CD8-positive, alpha-beta memory T cell (primary cell): ENCODE results near the gene ZNF598. TPM values are rescaled to one million over a fixed set of nuclear protein-coding genes. Genes with fewer than 3 reads are reported as not detected.

Source experiments
- CTCF ChIA-PET: fragments of 350-600 bp; sonication (Branson Sonifier 250); formaldehyde crosslinking; loops from one replicate; lab custom pipeline; 2021; ENCODE audit warnings: antibody characterized with exemption; lab: Charles Lee
- POLR2A ChIA-PET: fragments of 350-600 bp; sonication (Branson Sonifier 250); formaldehyde crosslinking; loops from one replicate; lab custom pipeline; 2021; ENCODE audit warnings: antibody characterized with exemption; lab: Charles Lee
- DNase-seq, 5 donors: peaks; one replicate each; pipeline versions ENCODE4 v3.0.0 to v3.0.0-alpha.2; 2020 to 2022; ENCODE audit warnings: mixed read lengths in 1 of 5
- H3K27ac ChIP-seq: one replicate; pipeline ENCODE4 v1.7.0; 2013; ENCODE audit warnings: low read depth, mild to moderate bottlenecking, low read length, moderate library complexity
- H3K27me3 ChIP-seq: 2 replicates; pipeline ENCODE4 v1.7.0; 2013; ENCODE audit warnings: low read length, mild to moderate bottlenecking; ENCODE audit not compliant: insufficient read depth, poor library complexity, severe bottlenecking
- H3K36me3 ChIP-seq: 2 replicates; pipeline ENCODE4 v1.7.0; 2013; ENCODE audit warnings: mild to moderate bottlenecking, low read length, moderate library complexity; ENCODE audit not compliant: insufficient read depth
- H3K4me1 ChIP-seq: 2 replicates; pipeline ENCODE4 v1.7.0; 2013; ENCODE audit warnings: mild to moderate bottlenecking, low read length, moderate library complexity; ENCODE audit not compliant: insufficient read depth
- H3K4me3 ChIP-seq: 2 replicates; pipeline ENCODE4 v1.7.0; 2013; ENCODE audit warnings: mild to moderate bottlenecking, low read length
- H3K9me3 ChIP-seq: 2 replicates; pipeline ENCODE4 v1.7.0; 2013; ENCODE audit warnings: mild to moderate bottlenecking, low read length
- H3K27ac Mint-ChIP-seq, 8 donors: one replicate each; pipeline ENCODE4 v1.8.0; 2020 to 2021; ENCODE audit warnings: mixed read lengths in 8 of 8, mild to moderate bottlenecking in 6 of 8, inconsistent platforms in 3 of 8, moderate library complexity in 3 of 8
- H3K27me3 Mint-ChIP-seq, 2 donors: one replicate each; pipeline ENCODE4 v1.8.0; 2020 to 2021; ENCODE audit warnings: mixed read lengths in 2 of 2, mild to moderate bottlenecking in 1 of 2, moderate library complexity in 1 of 2
- H3K36me3 Mint-ChIP-seq, 3 donors: one replicate each; pipeline ENCODE4 v1.8.0; 2020 to 2021; ENCODE audit warnings: mixed read lengths in 3 of 3, inconsistent platforms in 1 of 3, mild to moderate bottlenecking in 1 of 3
- H3K4me1 Mint-ChIP-seq, 3 donors: one replicate each; pipeline ENCODE4 v1.8.0; 2020 to 2021; ENCODE audit warnings: mixed read lengths in 3 of 3, inconsistent platforms in 1 of 3, mild to moderate bottlenecking in 1 of 3
- H3K4me3 Mint-ChIP-seq, 7 donors: one replicate each; pipeline ENCODE4 v1.8.0; 2020 to 2021; ENCODE audit warnings: mixed read lengths in 7 of 7, mild to moderate bottlenecking in 6 of 7, moderate library complexity in 4 of 7, inconsistent platforms in 2 of 7
- H3K9me3 Mint-ChIP-seq, 5 donors: one replicate each; pipeline ENCODE4 v1.8.0; 2020 to 2022; ENCODE audit warnings: mixed read lengths in 5 of 5, mild to moderate bottlenecking in 3 of 5, moderate library complexity in 2 of 5, inconsistent platforms in 1 of 5
- polyA plus RNA-seq: library from polyadenylated mRNA; unstranded; fragments of 300-500 nt; fragmentation: Illumina TruSeq; gene quantifications from one replicate; pipeline ENCODE4 v1.2.3, GENCODE V29; 2021
- total RNA-seq, 2 experiments: library from RNA; stranded (reverse); gene quantifications; one replicate each; pipeline ENCODE4 v1.2.3, GENCODE V29; 2021

The ZNF598 gene
- total and polyA plus RNA-seq, 3 experiments from 2014 or later, result 11.3 to 96.6 (median 91.8) TPM

GRCh38 chr16:2028146-2028545, 18.5 kb upstream of the ZNF598 start:
- H3K4me1 ChIP-seq, result peaks cover 19% of the 10 kb centered on the region
- Mint-ChIP-seq H3K4me3 (peak overlapping the region in 6 of 7 donors; percentile 80 to 89 (median 80)), H3K27ac (peak overlapping the region in 1 of 8 donors; percentile 47), H3K9me3 (no peaks in the 10 kb centered on the region), H3K27me3 (peaks cover 0 to under 1% of the 10 kb centered on the region in 2 donors), H3K4me1 (peaks cover 7 to 19% (median 15%) of the 10 kb centered on the region in 3 donors), H3K36me3 (no peaks in the 10 kb centered on the region)
- H3K4me3 ChIP-seq, result no peak overlapping the region
- CTCF ChIA-PET, result interaction anchor here (1.3 to 1.8 kb wide), 2 partner anchors 113 to 125 kb away, joined by 4 to 9 read pairs; no protein-coding TSS in a partner anchor
- no peak for DNase-seq
- no peaks in the 10 kb centered on the region for H3K9me3 ChIP-seq
- POLR2A ChIA-PET, result no interaction called here
- no peaks in the 10 kb centered on the region for H3K36me3 ChIP-seq
- H3K27me3 ChIP-seq, result no peaks in the 10 kb centered on the region
- H3K27ac ChIP-seq, result no peak overlapping the region

GRCh38 chr16:2027024-2028010, 17.7 kb upstream of the ZNF598 start:
- Mint-ChIP-seq H3K27ac (peak overlapping the region in 4 of 8 donors; percentile 23 to 60 (median 50)), H3K9me3 (no peaks in the 10 kb centered on the region), H3K27me3 (peaks cover 4 to 5% of the 10 kb centered on the region in 2 donors), H3K4me1 (peaks cover 11 to 26% (median 18%) of the 10 kb centered on the region in 3 donors), H3K36me3 (no peaks in the 10 kb centered on the region), H3K4me3 (peak overlapping the region; percentile 80 to 89 (median 80))
- Histone ChIP-seq H3K4me3 (no peak overlapping the region), H3K4me1 (peaks cover 25% of the 10 kb centered on the region), H3K36me3 (no peaks in the 10 kb centered on the region), H3K9me3 (no peaks in the 10 kb centered on the region), H3K27ac (peak overlapping the region; percentile 1), H3K27me3 (peaks cover 5% of the 10 kb centered on the region)
- POLR2A ChIA-PET, result no interaction called here
- CTCF ChIA-PET, result interaction anchor here (1.3 to 1.8 kb wide), 2 partner anchors 113 to 125 kb away, joined by 4 to 9 read pairs; no protein-coding TSS in a partner anchor
- peak in 2 of 5 donors; percentile 7 to 32 for DNase-seq

- H3K27ac ChIP-seq, result peak within 1 kb of the TSS; percentile 1
- Mint-ChIP-seq H3K36me3 (no peaks in the 10 kb centered on the region), H3K4me3 (peak within 1 kb of the TSS; percentile 80 to 89 (median 80)), H3K9me3 (no peaks in the 10 kb centered on the region), H3K4me1 (peaks cover 11 to 26% (median 18%) of the 10 kb centered on the region in 3 donors), H3K27ac (peak within 1 kb of the TSS in 5 of 8 donors; percentile 23 to 91 (median 51)), H3K27me3 (peaks cover 7 to 8% of the 10 kb centered on the region in 2 donors)
- no peak within 1 kb of the TSS for H3K4me3 ChIP-seq
- POLR2A ChIA-PET, result no interaction called here
- DNase-seq, result peak in 4 of 5 donors; percentile 21 to 39 (median 25)
- CTCF ChIA-PET, result interaction anchor here (1.8 kb wide), 1 partner anchor 114 kb away, joined by 9 read pairs; no protein-coding TSS in a partner anchor
- H3K27me3 ChIP-seq, result peaks cover 5% of the 10 kb centered on the region
- H3K9me3 ChIP-seq, result no peaks in the 10 kb centered on the region
- no peaks in the 10 kb centered on the region for H3K36me3 ChIP-seq
- H3K4me1 ChIP-seq, result peaks cover 25% of the 10 kb centered on the region
These were observed 16.9 kb upstream of the ZNF598 start, which contains the start of gene NHERF2 for GRCh38 chr16:2026461-2027023. TSS of gene NHERF2 (plus strand) at chr16:2026902. CDS start at chr16:2027006, 104 bp downstream.

GRCh38 chr16:2025878-2026460, 16.3 kb upstream of the ZNF598 start:
- CTCF ChIA-PET, result interaction anchor here (6.2 kb wide), 1 partner anchor 114 kb away, joined by 78 read pairs; no protein-coding TSS in a partner anchor
- Mint-ChIP-seq H3K4me3 (peak overlapping the region in 5 of 7 donors; percentile 28 to 63 (median 53)), H3K4me1 (peaks cover 11 to 26% (median 18%) of the 10 kb centered on the region in 3 donors), H3K27me3 (peaks cover 10 to 14% of the 10 kb centered on the region in 2 donors), H3K27ac (peak overlapping the region in 1 of 8 donors; percentile 91), H3K9me3 (no peaks in the 10 kb centered on the region), H3K36me3 (no peaks in the 10 kb centered on the region)
- Histone ChIP-seq H3K4me1 (peaks cover 25% of the 10 kb centered on the region), H3K27me3 (peaks cover 5% of the 10 kb centered on the region), H3K4me3 (no peak overlapping the region), H3K27ac (no peak overlapping the region), H3K9me3 (no peaks in the 10 kb centered on the region), H3K36me3 (no peaks in the 10 kb centered on the region)
- DNase-seq, result no peak
- POLR2A ChIA-PET, result no interaction called here

GRCh38 chr16:2025251-2025650, 15.6 kb upstream of the ZNF598 start:
- POLR2A ChIA-PET, result interaction anchor here (0.5 kb wide), 1 partner anchor 124 kb away, joined by 6 read pairs; no protein-coding TSS in a partner anchor

GRCh38 chr16:2024032-2024420, 14.4 kb upstream of the ZNF598 start:
- peaks cover 15% of the 10 kb centered on the region for H3K27me3 ChIP-seq
- H3K9me3 Mint-ChIP-seq, result no peaks in the 10 kb centered on the region

More at GRCh38 chr16:2025251-2025650, 15.6 kb upstream of the ZNF598 start:
- no peak overlapping the region for H3K4me3 ChIP-seq
- H3K4me1 ChIP-seq, result peaks cover 26% of the 10 kb centered on the region
- peaks cover 5% of the 10 kb centered on the region for H3K27me3 ChIP-seq
- no peak overlapping the region for H3K27ac ChIP-seq
- Mint-ChIP-seq H3K4me1 (peaks cover 11 to 31% (median 18%) of the 10 kb centered on the region in 3 donors), H3K27me3 (peaks cover 14 to 21% of the 10 kb centered on the region in 2 donors), H3K36me3 (no peaks in the 10 kb centered on the region), H3K4me3 (peak overlapping the region in 2 of 7 donors; percentile 28 to 52), H3K9me3 (no peaks in the 10 kb centered on the region), H3K27ac (no peak overlapping the region)
- DNase-seq, result no peak
- no peaks in the 10 kb centered on the region for H3K36me3 ChIP-seq
- no peaks in the 10 kb centered on the region for H3K9me3 ChIP-seq
- CTCF ChIA-PET, result interaction anchor here (1.0 to 6.2 kb wide), 4 partner anchors 22 to 128 kb away, joined by 3 to 78 read pairs (median 4); no protein-coding TSS in a partner anchor

More at GRCh38 chr16:2024032-2024420, 14.4 kb upstream of the ZNF598 start:
- H3K27ac ChIP-seq, result no peak overlapping the region
- no peak overlapping the region for H3K4me3 ChIP-seq
- Mint-ChIP-seq H3K36me3 (no peaks in the 10 kb centered on the region), H3K4me1 (peaks cover 11 to 31% (median 18%) of the 10 kb centered on the region in 3 donors), H3K27me3 (peaks cover 14 to 25% of the 10 kb centered on the region in 2 donors), H3K4me3 (peak overlapping the region in 2 of 7 donors; percentile 18 to 38), H3K27ac (peak overlapping the region in 2 of 8 donors; percentile 50 to 55)
- no peaks in the 10 kb centered on the region for H3K9me3 ChIP-seq
- peaks cover 31% of the 10 kb centered on the region for H3K4me1 ChIP-seq
- CTCF ChIA-PET, result interaction anchor here (1.0 to 6.2 kb wide), 4 partner anchors 116 to 129 kb away, joined by 3 to 78 read pairs (median 5); no protein-coding TSS in a partner anchor
- DNase-seq, result no peak
- H3K36me3 ChIP-seq, result no peaks in the 10 kb centered on the region
- POLR2A ChIA-PET, result interaction anchor here (1.0 kb wide), 1 partner anchor 32 kb away, joined by 3 read pairs; no protein-coding TSS in a partner anchor
